Measurements from ENCODE around the gene CHAT. TPM values are rescaled to one million over a fixed set of nuclear protein-coding genes. Genes with fewer than 3 reads are reported as not detected.

CHAT gene
- total RNA-seq, 2 experiments from 2014 or later: not detected

DNA sequence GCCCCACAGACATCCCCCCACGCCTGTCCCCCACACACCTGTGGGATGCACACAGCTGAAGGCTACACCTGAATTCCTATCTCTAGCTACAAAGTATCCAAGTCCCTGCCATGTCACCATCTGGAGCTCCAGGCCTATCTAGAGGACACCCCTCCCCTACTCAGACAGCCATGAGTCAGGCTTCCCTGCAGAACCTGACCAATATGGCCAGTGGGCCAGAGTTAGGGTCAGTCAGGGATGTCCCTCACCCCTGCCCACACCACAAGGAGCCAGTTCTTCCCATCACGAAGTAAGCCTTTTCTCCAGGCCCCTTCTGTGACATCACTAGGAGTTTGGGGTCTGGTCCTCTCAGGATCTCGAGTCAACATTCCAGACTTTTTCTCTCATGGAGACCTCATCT, 14.3 kb upstream of the CHAT start:
- Histone ChIP-seq H3K27ac (ENCODE audit: low read depth in 1 of 2, low read length in 2 of 2) (no peak overlapping the region), H3K9me3 (ENCODE audit: control insufficient read depth in 1 of 2, insufficient read depth in 1 of 2, low read length in 2 of 2) (no peaks in the 10 kb centered on the region), H3K4me1 (ENCODE audit: insufficient read depth, low read length) (no peaks in the 10 kb centered on the region), H3K27me3 (ENCODE audit: control insufficient read depth in 1 of 2, insufficient read depth in 2 of 2, low read length in 2 of 2) (peaks cover 11 to 17% of the 10 kb centered on the region in 2 experiments), H3K36me3 (ENCODE audit: insufficient read depth, low read length) (no peaks in the 10 kb centered on the region), H3K4me3 (ENCODE audit: low read length) (no peak overlapping the region)
- H3K4me1 Mint-ChIP-seq (ENCODE audit: low read depth): no peaks in the 10 kb centered on the region
- no peaks in the 10 kb centered on the region for H3K36me3 Mint-ChIP-seq (ENCODE audit: low read depth)
- intact Hi-C loops (cut with DNase I, micrococcal nuclease): loop anchor here in 1 of 2 experiments (10.0 kb wide), 2 partner anchors 195 to 625 kb away; no protein-coding TSS in a partner anchor
- peaks cover 66% of the 10 kb centered on the region for H3K27me3 Mint-ChIP-seq
- no peak overlapping the region for H3K4me3 Mint-ChIP-seq
- CTCF ChIA-PET: no interaction called here
- POLR2A ChIA-PET: no interaction called here
- TF ChIP-seq, protein P1, sequence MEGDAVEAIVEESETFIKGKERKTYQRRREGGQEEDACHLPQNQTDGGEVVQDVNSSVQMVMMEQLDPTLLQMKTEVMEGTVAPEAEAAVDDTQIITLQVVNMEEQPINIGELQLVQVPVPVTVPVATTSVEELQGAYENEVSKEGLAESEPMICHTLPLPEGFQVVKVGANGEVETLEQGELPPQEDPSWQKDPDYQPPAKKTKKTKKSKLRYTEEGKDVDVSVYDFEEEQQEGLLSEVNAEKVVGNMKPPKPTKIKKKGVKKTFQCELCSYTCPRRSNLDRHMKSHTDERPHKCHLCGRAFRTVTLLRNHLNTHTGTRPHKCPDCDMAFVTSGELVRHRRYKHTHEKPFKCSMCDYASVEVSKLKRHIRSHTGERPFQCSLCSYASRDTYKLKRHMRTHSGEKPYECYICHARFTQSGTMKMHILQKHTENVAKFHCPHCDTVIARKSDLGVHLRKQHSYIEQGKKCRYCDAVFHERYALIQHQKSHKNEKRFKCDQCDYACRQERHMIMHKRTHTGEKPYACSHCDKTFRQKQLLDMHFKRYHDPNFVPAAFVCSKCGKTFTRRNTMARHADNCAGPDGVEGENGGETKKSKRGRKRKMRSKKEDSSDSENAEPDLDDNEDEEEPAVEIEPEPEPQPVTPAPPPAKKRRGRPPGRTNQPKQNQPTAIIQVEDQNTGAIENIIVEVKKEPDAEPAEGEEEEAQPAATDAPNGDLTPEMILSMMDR (IDR thresholded peaks at IDR 0.05): no peak
- ATAC-seq (ENCODE audit: poor library complexity) (no peak), DNase-seq (no peak)
- no peaks in the 10 kb centered on the region for H3K9me3 Mint-ChIP-seq
- no peak overlapping the region for H3K27ac Mint-ChIP-seq

DNA sequence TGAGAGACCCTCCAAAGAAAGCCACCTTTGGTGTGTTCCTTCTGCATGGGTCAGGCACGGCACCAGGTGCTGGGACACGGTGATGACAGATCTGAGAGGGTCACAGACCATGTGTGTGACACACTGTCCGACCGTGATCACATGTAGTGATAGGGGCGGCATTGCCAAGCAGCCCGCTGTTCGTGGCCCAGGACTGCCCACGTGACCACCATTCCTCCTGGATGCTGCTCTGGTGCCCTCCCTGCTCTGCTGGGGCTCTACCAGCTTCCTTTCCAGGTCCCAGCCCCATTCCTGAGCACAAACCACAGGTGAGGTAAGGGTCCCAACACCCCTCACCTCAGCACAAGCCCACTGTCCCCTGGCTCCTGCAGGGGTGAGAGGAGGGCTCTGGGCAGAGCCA, 13.8 kb upstream of the CHAT start:
- ATAC-seq (ENCODE audit: poor library complexity): no peak
- H3K4me3 ChIP-seq (ENCODE audit: low read length): no peak overlapping the region
- no peak overlapping the region for H3K27ac Mint-ChIP-seq
- CTCF ChIA-PET: no interaction called here
- intact Hi-C loops (cut with DNase I, micrococcal nuclease): no loop called here
- no peaks in the 10 kb centered on the region for H3K4me1 ChIP-seq (ENCODE audit: insufficient read depth, low read length)
- no peaks in the 10 kb centered on the region for H3K4me1 Mint-ChIP-seq (ENCODE audit: low read depth)
- POLR2A ChIA-PET: no interaction called here
- peaks cover 11 to 17% of the 10 kb centered on the region in 2 experiments for H3K27me3 ChIP-seq (ENCODE audit: control insufficient read depth in 1 of 2, insufficient read depth in 2 of 2, low read length in 2 of 2)
- no peaks in the 10 kb centered on the region for H3K9me3 ChIP-seq (ENCODE audit: control insufficient read depth in 1 of 2, insufficient read depth in 1 of 2, low read length in 2 of 2)
- H3K9me3 Mint-ChIP-seq: no peaks in the 10 kb centered on the region
- H3K27ac ChIP-seq (ENCODE audit: low read depth in 1 of 2, low read length in 2 of 2): no peak overlapping the region
- peak in 1 of 14 experiments; percentile 6 for DNase-seq
- no peaks in the 10 kb centered on the region for H3K36me3 Mint-ChIP-seq (ENCODE audit: low read depth)
- H3K4me3 Mint-ChIP-seq: no peak overlapping the region
- TF ChIP-seq, protein P1 (IDR thresholded peaks at IDR 0.05): no peak
- peaks cover 68% of the 10 kb centered on the region for H3K27me3 Mint-ChIP-seq
- no peaks in the 10 kb centered on the region for H3K36me3 ChIP-seq (ENCODE audit: insufficient read depth, low read length)

DNA sequence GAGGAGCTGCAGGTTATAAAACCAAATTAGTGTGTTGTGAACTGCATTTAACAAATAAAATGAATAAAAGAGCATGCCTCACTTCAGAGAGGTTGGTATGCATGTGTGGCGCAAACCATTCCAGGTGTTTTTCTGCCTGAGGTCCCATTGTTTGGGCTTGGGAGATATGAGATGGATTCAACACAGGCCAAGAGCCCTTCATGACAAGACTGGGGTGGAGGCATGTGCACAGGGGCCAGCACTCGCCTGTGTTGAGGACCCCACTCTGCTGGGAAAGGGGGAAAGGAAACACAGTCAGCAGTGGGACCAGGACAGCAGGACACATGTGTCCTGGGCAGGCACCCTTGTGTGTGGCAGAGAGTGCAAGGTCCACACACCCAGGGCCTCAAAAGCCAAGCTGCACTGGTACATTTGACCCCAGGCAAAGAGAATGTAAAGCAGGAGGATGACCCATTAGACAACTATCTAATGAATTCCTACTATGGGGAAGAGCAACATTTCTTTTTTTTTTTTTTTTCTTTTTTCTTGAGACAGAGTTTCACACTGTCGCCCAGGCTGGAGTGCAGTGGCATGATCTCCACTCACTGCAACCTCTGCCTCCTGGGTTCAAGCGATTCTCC, 12.9 kb upstream of the CHAT start:
- no peaks in the 10 kb centered on the region for H3K36me3 Mint-ChIP-seq (ENCODE audit: low read depth)
- H3K4me1 Mint-ChIP-seq (ENCODE audit: low read depth): no peaks in the 10 kb centered on the region
- H3K27ac Mint-ChIP-seq: no peak overlapping the region
- ATAC-seq (ENCODE audit: poor library complexity) (no peak), DNase-seq (peak in 1 of 14 experiments; percentile 5)
- H3K9me3 Mint-ChIP-seq: no peaks in the 10 kb centered on the region
- ChIA-PET CTCF (no interaction called here), POLR2A (no interaction called here)
- Histone ChIP-seq H3K27ac (ENCODE audit: low read depth in 1 of 2, low read length in 2 of 2) (no peak overlapping the region), H3K4me1 (ENCODE audit: insufficient read depth, low read length) (no peaks in the 10 kb centered on the region), H3K36me3 (ENCODE audit: insufficient read depth, low read length) (no peaks in the 10 kb centered on the region), H3K9me3 (ENCODE audit: control insufficient read depth in 1 of 2, insufficient read depth in 1 of 2, low read length in 2 of 2) (peaks cover 0 to 5% of the 10 kb centered on the region in 2 experiments), H3K27me3 (ENCODE audit: control insufficient read depth in 1 of 2, insufficient read depth in 2 of 2, low read length in 2 of 2) (peaks cover 16 to 19% of the 10 kb centered on the region in 2 experiments), H3K4me3 (ENCODE audit: low read length) (no peak overlapping the region)
- intact Hi-C loops (cut with DNase I, micrococcal nuclease): no loop called here
- H3K27me3 Mint-ChIP-seq: peaks cover 76% of the 10 kb centered on the region
- no peak overlapping the region for H3K4me3 Mint-ChIP-seq
- TF ChIP-seq, protein P1 (IDR thresholded peaks at IDR 0.05): no peak

Measured in CD4-positive, alpha-beta T cell (primary cell).